GM21515 (cell line): ENCODE measurements around the gene C6orf47.

Experiments used
- ATAC-seq: cut with Tn5 transposase; IDR thresholded peaks from one replicate; pipeline ENCODE4 v1.9.1; 2021; ENCODE audit not compliant: unreplicated experiment

The C6orf47 gene

DNA sequence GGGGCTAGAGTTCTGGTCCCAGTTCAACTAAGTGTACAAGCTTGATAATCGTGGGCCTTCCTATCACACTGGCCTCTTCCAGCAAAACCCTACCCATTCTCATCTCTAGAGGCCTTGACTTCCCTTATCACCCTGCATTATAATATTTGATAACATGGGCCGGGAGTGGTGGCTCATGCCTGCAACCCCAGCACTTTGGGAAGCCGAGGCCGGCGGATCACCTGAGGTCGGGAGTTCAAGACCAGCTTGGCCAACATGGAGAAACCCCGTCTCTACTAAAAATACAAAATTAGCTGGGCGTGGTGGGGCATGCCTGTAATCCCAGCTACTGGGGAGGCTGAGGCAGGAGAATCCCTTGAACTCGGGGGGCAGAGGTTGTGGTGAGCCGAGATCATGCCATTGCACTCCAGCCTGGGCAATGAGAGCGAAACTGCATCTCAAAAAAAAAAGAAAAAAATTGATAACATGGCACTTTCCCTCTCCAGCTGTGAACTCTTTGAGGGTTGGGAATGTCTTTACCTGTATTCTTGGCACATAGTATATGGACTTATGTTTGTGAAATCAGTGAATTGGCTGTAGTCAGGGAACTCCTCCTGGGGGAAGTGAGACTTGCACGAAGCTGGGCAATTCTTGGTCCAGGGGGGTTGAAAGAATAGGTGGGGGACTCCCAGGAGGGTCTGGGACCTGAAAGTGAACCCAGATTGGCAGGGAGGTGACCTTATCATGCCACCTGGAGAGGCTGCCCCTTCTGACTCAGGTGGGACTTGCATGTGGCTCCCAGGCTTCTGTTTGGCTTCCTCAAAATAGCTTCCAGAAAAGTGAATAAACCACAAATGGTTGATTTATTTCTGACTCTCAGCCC lies 915 bp upstream of the C6orf47 start:
- ATAC-seq = no peak

DNA sequence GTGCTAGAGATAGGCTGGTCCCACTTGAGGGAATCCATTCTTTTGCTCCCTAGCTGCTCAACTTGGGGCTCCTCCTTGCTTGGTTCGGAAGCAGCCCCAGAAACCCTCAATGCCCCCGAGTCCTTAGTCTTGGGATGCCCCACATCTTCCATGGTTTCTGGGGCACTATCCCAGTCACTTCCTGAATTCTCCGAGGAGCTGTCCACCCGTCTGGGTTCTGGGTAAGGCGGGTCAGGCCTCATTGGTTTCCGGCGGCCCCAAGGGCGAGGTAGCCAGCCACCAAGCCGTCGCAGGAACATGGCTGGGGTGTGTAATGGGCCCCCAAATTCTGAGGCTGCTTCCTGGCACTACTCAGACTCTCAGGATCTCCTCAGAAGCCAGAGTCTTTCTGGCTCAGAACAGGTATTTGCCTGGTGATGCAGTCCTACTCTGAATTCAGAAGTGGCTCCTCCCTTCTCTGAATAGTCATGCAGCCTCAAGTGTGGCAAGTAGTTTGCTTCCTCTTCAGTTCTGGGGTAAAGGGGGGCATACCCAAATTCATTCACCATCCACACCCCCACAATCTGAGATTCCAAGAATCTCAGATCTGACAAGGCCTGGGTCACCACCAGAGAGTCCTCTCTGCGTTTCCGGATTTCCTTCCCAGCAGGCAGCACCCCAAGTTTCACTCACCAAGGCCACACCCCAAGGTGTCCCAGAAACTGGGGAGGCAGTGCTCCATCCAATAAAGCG lies 763 bp downstream of the C6orf47 start:
- ATAC-seq = no peak

DNA sequence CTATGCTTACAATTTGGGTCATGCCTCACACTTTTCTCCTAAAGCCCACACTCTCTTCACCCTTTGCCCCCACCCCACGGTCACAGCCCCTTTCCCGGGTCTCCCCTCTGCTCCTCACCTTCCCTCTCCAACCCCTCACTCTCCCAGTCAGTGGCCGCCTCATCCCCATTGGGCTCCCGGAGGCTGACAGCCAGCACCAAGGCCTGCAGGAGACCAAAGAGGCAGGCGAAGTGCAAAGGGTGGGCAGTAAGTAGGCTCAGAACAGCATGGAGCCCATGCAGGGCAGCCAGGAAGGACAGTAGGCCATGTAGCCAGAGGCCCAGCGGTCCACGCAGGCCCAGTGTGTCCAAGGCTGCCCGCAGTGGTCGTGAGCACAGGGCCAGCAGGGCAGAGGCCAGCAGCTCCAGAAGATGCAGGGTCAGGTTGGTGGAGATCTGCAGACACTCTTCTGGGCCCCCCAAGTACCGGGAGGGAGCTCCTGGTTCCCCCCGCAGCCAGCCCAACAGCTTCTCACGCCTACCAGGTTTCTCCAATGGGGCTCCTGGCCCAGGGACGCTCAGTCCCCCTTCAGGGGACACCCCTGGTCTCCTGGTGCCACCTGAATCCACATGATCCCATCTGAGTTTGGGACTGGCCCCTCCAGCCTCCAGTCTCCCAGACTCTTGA lies 1.5 kb downstream of the C6orf47 start:
- ATAC-seq = no peak

DNA sequence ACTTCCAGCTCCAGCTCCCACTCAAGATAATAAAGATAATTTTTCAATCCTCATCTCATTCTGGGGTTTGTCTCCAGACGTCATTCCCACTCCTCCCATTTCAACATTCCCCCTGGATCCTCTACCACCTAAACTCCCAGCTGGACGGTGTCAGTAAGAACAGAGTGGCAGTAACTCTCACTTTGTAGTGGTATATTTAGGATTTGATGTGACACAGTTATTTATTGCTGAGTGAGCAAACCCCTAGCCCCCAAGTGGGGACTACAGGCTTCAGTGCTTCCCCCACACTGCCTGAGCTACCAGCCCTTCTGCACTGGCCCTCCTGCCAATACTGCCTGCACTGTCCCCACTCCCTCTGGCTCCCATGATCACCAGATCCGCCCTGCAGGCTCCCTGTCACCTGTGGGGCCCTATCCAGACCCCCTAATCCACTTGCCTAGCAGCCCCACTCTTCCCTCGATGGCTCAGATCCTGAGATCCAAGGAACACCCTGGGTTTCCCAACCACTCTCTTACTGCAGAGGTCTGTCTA lies 2.4 kb downstream of the C6orf47 start:
- no peak for ATAC-seq

DNA sequence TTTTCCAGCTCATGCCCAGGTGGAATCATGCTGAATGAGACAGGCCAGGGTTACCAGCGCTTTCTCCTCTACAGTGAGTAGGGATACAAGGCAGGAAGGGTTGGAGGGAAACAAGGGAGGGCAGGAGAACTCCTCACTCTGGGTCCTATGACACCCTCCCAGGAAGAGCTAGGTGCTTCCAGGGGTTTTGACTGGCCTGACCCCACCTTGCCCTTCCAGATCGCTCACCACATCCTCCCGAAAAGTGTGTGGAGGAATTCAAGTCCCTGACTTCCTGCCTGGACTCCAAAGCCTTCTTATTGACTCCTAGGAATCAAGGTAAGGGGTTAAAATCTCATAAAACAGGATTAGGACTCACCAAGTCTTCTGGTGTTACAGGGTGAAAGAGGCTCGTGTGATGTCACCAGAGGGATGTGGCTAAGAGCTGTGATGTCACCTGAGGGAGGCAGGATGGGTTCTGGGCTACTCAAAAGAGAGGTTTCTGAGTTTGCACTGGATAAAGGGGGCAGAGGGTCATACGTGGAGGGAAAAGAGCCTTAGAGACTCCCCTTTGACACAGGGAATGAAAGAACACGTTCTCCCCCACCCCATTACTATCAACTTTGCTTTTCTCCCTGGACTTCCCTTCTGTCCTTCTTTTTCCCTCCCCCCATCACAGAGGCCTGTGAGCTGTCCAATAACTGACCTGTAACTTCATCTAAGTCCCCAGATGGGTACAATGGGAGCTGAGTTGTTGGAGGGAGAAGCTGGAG lies 3.0 kb downstream of the C6orf47 start:
- no peak for ATAC-seq

DNA sequence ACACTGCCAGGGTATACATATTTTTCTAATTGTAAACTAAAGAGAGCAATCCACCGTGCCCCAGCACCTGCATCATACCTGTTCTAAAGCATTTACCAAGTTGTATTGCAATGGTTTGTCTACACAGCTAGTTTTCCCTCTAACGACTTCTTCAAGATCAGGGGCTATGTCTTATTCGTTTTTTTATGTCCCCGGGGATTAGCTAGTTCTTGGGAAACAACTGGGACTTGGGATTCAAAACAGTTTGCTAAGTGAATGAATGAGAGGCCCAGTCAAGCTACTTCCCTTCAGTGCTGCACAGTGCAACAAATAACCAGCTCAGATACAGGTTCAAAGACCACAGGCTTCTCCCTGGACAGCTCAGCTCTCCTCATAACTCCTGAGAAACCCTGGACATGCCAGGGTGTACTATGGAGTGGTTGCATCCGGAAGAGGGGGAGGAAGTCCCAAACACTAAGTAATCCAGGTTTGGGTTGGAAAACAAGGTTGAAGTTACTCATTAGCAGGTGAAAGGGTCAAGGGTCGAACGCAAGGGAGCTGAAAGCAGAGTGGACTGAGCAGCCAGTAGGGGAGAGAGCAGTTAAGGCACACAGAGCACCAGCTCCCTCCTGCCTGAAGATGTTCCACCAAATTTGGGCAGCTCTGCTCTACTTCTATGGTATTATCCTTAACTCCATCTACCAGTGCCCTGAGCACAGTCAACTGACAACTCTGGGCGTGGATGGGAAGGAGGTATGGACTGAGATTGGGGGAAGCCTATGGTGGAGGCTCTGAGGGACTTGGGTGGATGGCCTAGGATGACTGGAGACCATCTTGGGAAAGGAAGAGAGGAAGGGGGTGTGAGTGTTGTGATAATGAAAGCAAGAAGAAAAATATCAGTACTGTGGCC lies 5.0 kb downstream of the C6orf47 start, which contains the start of gene APOM:
Gene APOM, plus strand, starts transcription at position 546 of the 889 bp plus-strand sequence. Its CDS starts 73 bp downstream, at position 619.
- no peak for ATAC-seq

DNA sequence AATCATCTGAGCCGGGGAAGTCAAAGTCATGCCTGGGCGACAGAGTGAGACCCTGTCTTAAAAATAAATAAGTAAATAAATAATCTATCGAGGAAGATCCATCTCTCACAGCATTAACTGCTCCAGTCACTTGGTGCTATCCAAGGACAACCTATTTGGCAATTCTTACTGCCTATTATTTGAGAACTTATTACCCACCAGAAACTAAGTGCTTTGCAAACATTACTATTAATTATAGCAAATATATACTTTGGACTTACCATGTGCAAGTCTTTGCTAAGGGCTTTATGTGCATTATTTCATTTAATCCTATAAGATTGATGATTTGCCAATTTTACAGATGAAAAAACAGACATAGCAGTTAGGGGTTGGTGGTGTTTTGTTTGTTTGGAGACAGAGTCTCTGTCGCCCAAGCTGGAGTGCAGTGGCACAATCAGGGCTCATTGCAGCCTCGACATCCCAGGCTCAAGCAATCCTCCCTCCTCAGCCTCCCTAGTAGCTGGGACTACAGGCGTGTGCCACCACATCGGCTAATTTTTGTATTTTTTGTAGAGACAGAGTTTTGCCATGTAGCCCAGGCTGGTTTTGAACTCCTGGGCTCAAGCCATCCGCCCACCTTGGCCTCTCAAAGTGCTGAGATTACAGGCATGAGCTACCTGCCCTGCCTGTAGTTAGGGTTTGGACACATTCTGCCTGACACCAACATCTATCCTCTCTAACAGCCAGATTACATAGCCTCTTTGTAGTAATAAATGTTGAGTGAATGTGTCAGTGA lies 5.8 kb downstream of the C6orf47 start:
- no peak for ATAC-seq

DNA sequence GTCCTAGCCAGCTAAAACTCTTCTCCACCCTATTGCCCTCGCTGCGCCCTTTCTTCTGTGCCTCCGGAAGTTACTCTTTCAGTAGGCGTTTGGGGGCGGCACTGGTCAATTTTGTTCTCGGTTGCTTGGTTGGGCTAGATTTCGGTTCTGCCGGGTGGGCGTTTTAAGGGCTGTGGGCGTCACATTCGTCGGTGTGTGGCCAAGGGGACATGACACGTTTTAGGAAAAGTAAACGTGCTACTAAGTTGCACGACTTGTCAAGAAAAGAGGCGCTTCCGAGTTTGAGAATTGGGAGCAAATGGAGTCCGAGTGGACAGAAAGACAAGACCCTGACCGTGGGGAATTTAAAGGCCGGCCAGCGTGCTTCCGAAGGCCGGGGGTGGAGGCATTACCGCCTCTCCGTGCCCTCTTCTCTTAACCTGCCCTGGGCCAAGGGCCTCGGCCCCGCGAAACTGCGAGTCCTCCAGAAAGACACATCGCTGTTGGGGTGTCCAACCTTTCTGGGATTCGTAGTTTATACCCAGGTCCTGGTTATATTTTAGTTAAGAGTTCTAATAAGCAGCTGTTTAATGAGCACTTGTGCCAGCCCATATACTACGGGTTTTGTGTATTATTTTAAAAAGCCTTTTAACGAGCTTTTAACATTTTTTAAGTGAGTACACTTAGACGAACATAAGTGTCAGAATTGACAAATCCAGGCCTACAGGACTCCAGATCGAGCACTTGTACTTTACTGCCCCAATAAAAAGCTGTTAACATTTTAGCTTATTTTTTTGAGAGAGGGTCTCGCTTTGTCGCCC lies 7.5 kb downstream of the C6orf47 start:
- ATAC-seq = peak; percentile 50

DNA sequence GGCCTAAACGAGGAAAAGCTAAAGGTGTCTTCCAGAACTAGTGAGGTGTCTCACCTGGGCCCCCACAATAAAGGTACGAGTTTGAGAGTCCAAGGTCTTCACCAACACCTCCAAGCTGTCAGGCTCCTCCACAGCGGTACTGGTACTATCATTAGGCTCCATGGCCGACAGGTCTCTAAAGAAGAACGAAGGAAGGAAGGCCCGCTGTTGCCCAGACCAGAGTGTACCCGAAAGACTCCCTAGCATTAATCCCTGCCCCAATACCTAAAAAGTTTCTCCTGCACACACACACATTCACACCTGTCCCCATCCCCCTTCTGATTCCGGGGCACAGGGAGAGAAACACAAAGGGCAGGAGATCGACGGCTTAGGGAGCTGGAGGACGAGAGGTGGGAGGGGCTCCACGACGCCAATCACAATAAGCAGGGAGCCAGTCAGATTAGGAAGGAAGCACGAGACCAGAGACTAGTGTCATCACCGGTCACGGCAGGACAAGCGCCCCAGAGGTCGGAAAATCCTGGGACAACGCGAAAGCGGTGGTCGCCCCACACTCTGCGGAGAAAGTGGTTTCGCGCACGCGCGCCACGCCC lies 8.9 kb downstream of the C6orf47 start:
- peak; percentile 41 for ATAC-seq

DNA sequence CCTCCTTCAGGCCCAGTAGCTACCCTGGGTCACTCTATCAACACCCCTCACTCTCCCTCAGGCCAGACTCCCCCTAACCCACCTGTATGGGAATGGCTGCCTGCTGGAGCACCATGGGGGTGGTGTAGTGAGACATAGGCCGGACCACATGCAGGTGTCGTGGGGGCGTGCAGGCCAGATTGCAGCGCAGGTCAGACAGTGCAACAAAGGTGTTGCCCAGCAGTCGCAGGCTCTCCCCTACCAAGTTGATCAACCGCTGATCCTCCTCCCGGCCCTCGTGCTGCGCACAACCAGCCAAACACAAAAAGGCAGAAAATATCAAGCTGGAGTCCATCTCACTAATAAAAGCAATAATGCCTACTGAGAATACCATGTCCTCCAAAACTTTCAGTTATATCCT lies 15.3 kb downstream of the C6orf47 start:
- ATAC-seq = no peak

DNA sequence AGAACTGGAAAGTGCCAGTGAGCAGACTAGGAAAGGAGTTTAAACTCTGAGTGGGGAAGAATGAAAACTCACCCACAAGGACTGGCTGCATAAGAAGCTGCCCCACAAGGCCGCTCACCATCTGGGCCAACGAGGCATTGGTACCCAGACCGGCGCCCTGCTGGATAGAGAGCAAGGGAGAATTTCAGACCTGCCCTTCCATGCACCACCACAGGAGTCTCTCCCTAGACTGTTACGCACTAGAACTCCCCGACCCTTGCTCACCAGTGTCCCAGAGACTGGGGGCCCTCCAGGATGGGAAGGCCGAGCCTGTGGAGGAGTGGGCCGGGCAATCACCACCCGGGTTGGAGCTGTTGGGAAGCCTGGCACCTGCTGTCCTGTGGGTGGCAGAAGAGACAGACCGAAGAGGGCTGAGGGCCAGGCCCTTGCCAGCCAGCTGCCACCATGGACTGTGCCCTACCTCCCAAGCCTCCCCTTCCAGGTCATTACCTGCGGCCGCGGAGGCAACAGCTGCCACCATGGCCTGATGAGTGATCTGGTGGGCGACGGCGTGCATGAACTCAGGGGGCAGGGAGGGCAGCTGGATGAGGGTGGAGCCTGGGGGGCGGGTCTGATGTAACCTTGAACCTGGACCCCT lies 16.6 kb downstream of the C6orf47 start:
- no peak for ATAC-seq

DNA sequence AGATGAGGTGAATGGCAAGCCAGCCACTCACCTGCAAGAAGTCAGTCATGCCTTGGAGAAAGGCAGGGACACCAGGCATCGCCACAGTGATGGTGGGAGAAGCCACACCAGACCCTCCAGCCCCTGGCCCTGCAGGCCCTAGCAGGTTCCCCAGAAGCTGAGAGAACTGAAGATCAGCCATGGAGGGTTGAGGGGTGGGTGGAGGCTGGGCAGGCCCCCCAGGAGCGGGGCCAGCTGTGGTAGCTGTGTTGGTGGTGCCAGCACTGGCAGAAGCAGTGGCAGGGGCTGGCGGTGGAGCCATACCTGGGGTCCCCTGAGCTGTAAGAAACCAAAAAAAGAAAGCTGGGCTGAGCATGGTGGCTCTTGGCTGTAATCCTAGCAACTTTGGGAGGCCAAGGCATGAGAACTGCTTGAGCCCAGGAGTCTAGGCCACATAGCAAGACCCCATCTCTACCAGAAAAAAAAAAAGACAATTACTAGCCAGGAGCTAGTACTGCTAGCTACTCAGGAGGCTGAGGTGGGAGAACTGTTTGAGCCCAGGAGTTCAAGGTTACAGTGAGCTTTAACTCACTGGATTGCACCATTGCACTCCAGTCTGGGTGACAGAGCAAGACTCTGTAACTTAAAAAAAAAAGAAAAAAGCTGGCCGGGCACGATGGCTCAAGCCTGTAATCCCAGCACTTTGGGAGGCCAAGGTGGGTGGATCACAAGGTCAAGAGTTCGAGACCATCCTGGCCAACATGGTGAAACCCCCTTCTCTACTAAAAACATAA lies 17.6 kb downstream of the C6orf47 start:
- ATAC-seq = no peak

DNA sequence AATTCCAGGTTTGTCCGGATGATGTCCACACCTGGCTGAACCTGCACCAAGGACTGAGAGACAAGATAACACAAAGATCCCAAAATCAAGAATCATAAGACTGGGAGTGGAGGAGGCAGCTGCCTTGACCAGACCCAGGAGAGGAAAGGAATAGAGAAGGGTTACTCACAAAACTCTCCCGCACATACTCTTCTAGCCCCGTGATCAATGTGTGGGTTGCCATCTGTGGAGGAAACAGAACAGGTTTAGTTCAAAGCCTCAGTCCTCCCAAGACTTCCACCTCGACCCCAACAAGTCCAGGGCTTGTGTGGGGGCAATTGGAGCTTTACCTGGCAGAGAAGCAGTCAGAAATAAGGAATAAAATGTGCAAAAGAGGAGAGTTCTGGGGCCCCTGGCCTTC lies 19.2 kb downstream of the C6orf47 start:
- no peak for ATAC-seq

DNA sequence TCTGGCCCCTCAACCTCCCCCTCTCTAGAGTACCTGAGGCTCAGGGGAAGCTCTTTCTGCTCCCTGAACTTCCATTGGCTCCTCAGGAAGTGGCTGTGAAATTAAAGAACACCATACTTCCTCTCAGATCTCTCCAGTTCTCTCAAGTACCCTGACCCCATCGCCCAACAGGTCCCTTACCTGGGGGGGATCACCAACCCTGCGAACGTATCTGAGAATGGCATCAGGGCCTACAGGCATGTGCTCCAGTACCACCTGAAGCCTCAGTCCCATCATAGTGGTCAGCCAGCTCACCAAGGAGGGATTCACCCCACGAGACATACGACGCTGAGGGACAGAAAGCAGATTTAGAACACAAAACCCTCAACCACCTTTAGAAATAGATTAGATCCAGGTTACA lies 20.0 kb downstream of the C6orf47 start:
- no peak for ATAC-seq

DNA sequence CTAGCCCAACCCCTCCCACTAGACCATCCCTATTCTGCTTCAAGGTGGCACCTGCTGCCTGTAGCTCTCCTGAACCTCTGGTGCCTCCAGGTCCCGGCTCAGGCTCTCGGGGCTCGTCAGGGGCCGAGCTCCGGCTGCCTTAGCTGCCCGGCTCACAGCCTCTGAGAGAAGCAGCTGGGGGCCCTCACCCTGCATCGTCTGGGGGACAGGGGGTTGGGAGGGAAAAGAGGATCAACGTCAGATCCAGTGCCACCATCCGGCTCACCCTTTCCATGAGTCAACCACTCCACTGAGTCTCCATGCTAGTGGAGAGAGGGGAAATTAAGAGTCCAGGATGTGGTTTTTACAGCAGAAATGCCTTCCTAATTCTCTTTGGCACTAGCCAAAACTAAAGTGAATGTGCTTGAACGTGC lies 21.1 kb downstream of the C6orf47 start:
- ATAC-seq = no peak

DNA sequence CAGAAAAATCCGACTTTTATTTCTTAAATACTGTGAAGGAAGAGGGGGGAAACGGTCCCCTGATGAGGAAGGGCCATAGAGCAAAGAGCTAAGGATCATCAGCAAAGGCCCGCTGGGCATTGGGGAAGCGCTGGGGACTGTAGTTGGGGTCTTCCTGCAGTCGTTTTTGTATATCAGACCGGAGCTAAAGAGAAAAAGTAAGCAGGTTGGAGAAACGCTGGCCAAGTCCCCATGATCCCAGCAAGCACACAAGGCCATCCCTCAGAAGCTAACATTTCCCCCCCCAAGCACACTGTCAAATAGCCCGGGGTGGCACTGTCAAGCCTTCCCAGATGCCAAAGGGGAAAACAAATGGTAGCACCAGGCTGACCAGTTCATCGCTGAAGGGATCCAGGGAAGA lies 21.5 kb downstream of the C6orf47 start:
- no peak for ATAC-seq
